HepG2 (cell line): ENCODE results near the gene ORC2.
"Not testable (repeated sequence)": the region's sequence is repeated elsewhere in the genome, so short reads cannot be mapped to it uniquely, and the experiment has no call there.

Source experiments
- CENPX ChIP-seq: sonication (generic); formaldehyde crosslinking; IDR thresholded peaks from 2 replicates; pipeline ENCODE4 v1.9.0; 2021; ENCODE audit warnings: mild to moderate bottlenecking, missing genetic modification reagents, moderate library complexity
- CTCF ChIP-seq: sonication (generic); formaldehyde crosslinking; IDR thresholded peaks from 2 replicates; pipeline ENCODE4 v1.5.0; 2020; ENCODE audit warnings: mild to moderate bottlenecking, missing genetic modification reagents, moderate library complexity
- DPF2 ChIP-seq: sonication (generic); formaldehyde crosslinking; IDR thresholded peaks from 2 replicates; pipeline ENCODE4 v1.4.0; 2020; ENCODE audit warnings: mild to moderate bottlenecking, low read depth, missing genetic modification reagents, borderline replicate concordance
- MAFG ChIP-seq: sonication (generic); formaldehyde crosslinking; IDR thresholded peaks from 2 replicates; pipeline ENCODE4 v1.5.1; 2020; ENCODE audit warnings: mild to moderate bottlenecking, missing genetic modification reagents
- MED1 ChIP-seq: sonication (generic); formaldehyde crosslinking; IDR thresholded peaks from 2 replicates; pipeline ENCODE4 v1.4.0; 2020; ENCODE audit warnings: missing genetic modification reagents
- MYPOP ChIP-seq: sonication (generic); formaldehyde crosslinking; IDR thresholded peaks from 2 replicates; pipeline ENCODE4 v1.8.1; 2023; ENCODE audit warnings: mild to moderate bottlenecking, moderate library complexity, missing genetic modification reagents
- STAG1 ChIP-seq: sonication (generic); formaldehyde crosslinking; IDR thresholded peaks from 2 replicates; pipeline ENCODE4 v1.4.0; 2020; ENCODE audit warnings: missing genetic modification reagents
- TAF1 ChIP-seq: sonication (generic); formaldehyde crosslinking; IDR thresholded peaks from 2 replicates; pipeline ENCODE4 v1.4.0; 2020; ENCODE audit warnings: missing genetic modification reagents
- TCF12 ChIP-seq, 2 experiments: fragments of 450-650 bp in 1 of 2; sonication (generic) in 1 of 2; formaldehyde crosslinking in 1 of 2; IDR thresholded peaks; 2 replicates each; pipeline versions ENCODE4 v1.6.1 to v1.8.0; 2017 to 2022; ENCODE audit warnings: antibody characterized with exemption in 1 of 2, mild to moderate bottlenecking in 1 of 2, missing genetic modification reagents in 1 of 2, moderate library complexity in 1 of 2
- TP53 ChIP-seq: sonication (generic); formaldehyde crosslinking; conservative IDR thresholded peaks from 2 replicates; pipeline ENCODE4 v1.4.0; 2020; ENCODE audit warnings: missing genetic modification reagents
- XRCC5 ChIP-seq: fragments of 200-400 bp; formaldehyde crosslinking; optimal IDR thresholded peaks from 2 replicates; pipeline ENCODE3; 2017; ENCODE audit warnings: mild to moderate bottlenecking, low read length
- ZNF274 ChIP-seq: sonication (generic); formaldehyde crosslinking; IDR thresholded peaks from 2 replicates; pipeline ENCODE4 v1.5.1; 2020; ENCODE audit warnings: mild to moderate bottlenecking, missing genetic modification reagents
- ZNF646 ChIP-seq: sonication (generic); formaldehyde crosslinking; IDR thresholded peaks from 2 replicates; pipeline ENCODE4 v1.9.0; 2021; ENCODE audit warnings: mild to moderate bottlenecking, missing genetic modification reagents
- ZSCAN21 ChIP-seq: sonication (generic); formaldehyde crosslinking; IDR thresholded peaks from 2 replicates; pipeline ENCODE4 v1.8.0; 2022; ENCODE audit warnings: mild to moderate bottlenecking, missing genetic modification reagents, moderate library complexity, borderline replicate concordance

GRCh38 chr2:200970057-200970456 is 6.6 kb upstream of the ORC2 start:
- not testable (repeated sequence) for TF ChIP-seq CTCF (CRISPR knock-in tag); STAG1; XRCC5; TCF12 (IDR thresholded peaks at IDR 0.05); TCF12 (CRISPR knock-in tag; IDR thresholded peaks at IDR 0.05); MYPOP; TP53 (CRISPR knock-in tag); ZSCAN21 (CRISPR knock-in tag); ZNF646 (CRISPR knock-in tag); DPF2 (CRISPR knock-in tag); ZNF274; MAFG (CRISPR knock-in tag); TAF1 (CRISPR knock-in tag); MED1 (CRISPR knock-in tag); CENPX (CRISPR knock-in tag)
